ENCODE results near the gene TUBGCP6.

DNA sequence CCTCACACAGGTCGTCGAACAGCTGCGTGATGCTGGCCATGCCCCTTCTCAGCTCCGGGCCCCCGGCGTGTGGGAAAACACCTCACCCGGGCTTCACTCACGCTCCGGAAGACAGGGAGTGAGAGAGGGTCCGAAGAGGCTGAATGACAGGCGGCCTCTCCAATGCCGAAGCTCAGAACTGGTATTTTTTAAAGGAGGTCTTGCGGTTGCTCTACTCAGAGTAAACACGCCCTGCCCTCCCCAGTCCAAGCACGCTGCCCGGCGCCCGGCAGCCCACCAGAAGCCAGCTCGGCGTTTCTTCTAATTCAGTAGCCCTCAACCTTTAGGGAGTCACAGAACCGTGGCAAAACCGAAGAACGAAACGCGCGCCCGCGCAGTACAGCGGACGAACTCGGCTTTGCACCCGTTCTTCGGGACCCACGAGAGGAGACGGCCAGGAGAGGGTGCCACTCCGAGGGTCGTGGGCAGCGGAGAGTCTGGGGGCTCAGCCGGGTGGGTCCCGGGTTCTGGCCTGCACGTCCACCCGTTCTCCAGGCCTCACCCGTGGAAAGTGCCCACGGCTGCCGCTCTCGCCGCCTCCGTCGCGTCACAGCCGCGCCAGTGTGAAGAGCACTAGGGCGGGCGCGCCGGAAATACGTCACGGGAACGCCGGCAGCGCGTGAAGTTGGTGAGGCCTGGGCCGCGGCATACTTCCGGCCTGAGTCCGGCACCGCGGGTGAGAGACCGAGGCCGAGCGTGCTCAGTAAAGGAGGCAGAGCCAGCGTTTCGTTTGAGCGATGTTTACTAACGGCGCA is at the start of gene TUBGCP6:
- TF ChIP-seq, protein P1, sequence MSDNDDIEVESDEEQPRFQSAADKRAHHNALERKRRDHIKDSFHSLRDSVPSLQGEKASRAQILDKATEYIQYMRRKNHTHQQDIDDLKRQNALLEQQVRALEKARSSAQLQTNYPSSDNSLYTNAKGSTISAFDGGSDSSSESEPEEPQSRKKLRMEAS (IDR thresholded peaks at IDR 0.05; ENCODE audit: low read depth, low read length), result peak; percentile 59
- TF ChIP-seq, protein P2, sequence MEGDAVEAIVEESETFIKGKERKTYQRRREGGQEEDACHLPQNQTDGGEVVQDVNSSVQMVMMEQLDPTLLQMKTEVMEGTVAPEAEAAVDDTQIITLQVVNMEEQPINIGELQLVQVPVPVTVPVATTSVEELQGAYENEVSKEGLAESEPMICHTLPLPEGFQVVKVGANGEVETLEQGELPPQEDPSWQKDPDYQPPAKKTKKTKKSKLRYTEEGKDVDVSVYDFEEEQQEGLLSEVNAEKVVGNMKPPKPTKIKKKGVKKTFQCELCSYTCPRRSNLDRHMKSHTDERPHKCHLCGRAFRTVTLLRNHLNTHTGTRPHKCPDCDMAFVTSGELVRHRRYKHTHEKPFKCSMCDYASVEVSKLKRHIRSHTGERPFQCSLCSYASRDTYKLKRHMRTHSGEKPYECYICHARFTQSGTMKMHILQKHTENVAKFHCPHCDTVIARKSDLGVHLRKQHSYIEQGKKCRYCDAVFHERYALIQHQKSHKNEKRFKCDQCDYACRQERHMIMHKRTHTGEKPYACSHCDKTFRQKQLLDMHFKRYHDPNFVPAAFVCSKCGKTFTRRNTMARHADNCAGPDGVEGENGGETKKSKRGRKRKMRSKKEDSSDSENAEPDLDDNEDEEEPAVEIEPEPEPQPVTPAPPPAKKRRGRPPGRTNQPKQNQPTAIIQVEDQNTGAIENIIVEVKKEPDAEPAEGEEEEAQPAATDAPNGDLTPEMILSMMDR (IDR thresholded peaks at IDR 0.05; ENCODE audit: low read depth, low read length), result no peak
- TF ChIP-seq POLR2A (IDR thresholded peaks at IDR 0.05; ENCODE audit: extremely low read depth, insufficient read length) (peak; percentile 58), MYC (IDR thresholded peaks at IDR 0.05; ENCODE audit: low read depth, low read length) (peak; percentile 82; the same call in 1 of the 2 replicates)
